Keratinocyte (primary cell): ENCODE results near the gene RAX2.

Experiments
- EZH2 ChIP-seq: IDR thresholded peaks from one replicate; pipeline ENCODE4 v1.6.1; 2012; ENCODE audit warnings: inconsistent platforms, mild to moderate bottlenecking, low read length, moderate library complexity
- TF ChIP-seq, protein P1 (sequence below), 3 experiments: IDR thresholded peaks in 1 of 3; conservative IDR thresholded peaks in 1 of 3; optimal IDR thresholded peaks in 1 of 3; 2 replicates in 2 of 3; 3 replicates in 1 of 3; pipeline versions ENCODE3 to v1.5.1; 2011; ENCODE audit warnings: low read length in 3 of 3, mild to moderate bottlenecking in 3 of 3, moderate library complexity in 2 of 3, control low read depth in 1 of 3, inconsistent platforms in 1 of 3; ENCODE audit not compliant: insufficient read depth in 2 of 3; ENCODE audit errors: extremely low read depth in 1 of 3

- TF ChIP-seq EZH2 = no peak
- TF ChIP-seq, protein P1, sequence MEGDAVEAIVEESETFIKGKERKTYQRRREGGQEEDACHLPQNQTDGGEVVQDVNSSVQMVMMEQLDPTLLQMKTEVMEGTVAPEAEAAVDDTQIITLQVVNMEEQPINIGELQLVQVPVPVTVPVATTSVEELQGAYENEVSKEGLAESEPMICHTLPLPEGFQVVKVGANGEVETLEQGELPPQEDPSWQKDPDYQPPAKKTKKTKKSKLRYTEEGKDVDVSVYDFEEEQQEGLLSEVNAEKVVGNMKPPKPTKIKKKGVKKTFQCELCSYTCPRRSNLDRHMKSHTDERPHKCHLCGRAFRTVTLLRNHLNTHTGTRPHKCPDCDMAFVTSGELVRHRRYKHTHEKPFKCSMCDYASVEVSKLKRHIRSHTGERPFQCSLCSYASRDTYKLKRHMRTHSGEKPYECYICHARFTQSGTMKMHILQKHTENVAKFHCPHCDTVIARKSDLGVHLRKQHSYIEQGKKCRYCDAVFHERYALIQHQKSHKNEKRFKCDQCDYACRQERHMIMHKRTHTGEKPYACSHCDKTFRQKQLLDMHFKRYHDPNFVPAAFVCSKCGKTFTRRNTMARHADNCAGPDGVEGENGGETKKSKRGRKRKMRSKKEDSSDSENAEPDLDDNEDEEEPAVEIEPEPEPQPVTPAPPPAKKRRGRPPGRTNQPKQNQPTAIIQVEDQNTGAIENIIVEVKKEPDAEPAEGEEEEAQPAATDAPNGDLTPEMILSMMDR (optimal IDR thresholded peaks at IDR 0.05 in 1 of 3, IDR thresholded peaks at IDR 0.05 in 1 of 3, conservative IDR thresholded peaks at IDR 0.05 in 1 of 3; ENCODE audit: extremely low read depth in 1 of 3, insufficient read depth in 2 of 3, low read length in 3 of 3) = no peak
Observed at GRCh38 chr19:3751236-3751635, 20.8 kb downstream of the RAX2 start.
